ENCODE measurements around the gene PSEN1.

The PSEN1 gene

GRCh38 chr14:73221945-73222344 is 85.6 kb downstream of the PSEN1 start:
- no peak for DNase-seq

GRCh38 chr14:73223049-73223448 is 86.7 kb downstream of the PSEN1 start:
- no peak for DNase-seq

- DNase-seq, result no peak
These were observed 89.2 kb downstream of the PSEN1 start for GRCh38 chr14:73225496-73225895.

GRCh38 chr14:73227812-73228781 is 91.8 kb downstream of the PSEN1 start:
- DNase-seq, result no peak

- no peak for DNase-seq
These were observed 93.7 kb downstream of the PSEN1 start for GRCh38 chr14:73230051-73230450.

GRCh38 chr14:73231981-73232851 is 95.9 kb downstream of the PSEN1 start:
- DNase-seq, result no peak

GRCh38 chr14:73232984-73233383 is 96.7 kb downstream of the PSEN1 start:
- no peak for DNase-seq

GRCh38 chr14:73233564-73233963 is 97.3 kb downstream of the PSEN1 start:
- DNase-seq, result no peak

GRCh38 chr14:73234029-73234428 is 97.7 kb downstream of the PSEN1 start:
- no peak for DNase-seq

GRCh38 chr14:73234586-73235394 is 98.5 kb downstream of the PSEN1 start:
- DNase-seq, result no peak

- no peak for DNase-seq
These were observed 99.3 kb downstream of the PSEN1 start for GRCh38 chr14:73235531-73236155.

- DNase-seq, result no peak
These were observed 99.8 kb downstream of the PSEN1 start for GRCh38 chr14:73236157-73236556.

- no peak for DNase-seq
These were observed 100.5 kb downstream of the PSEN1 start for GRCh38 chr14:73236752-73237218.

GRCh38 chr14:73237219-73237785 is 101.0 kb downstream of the PSEN1 start, which contains the start of gene PAPLN:
Gene PAPLN (plus strand): TSS chr14:73237506. CDS start chr14:73239779, 2,273 bp downstream.
- no peak for DNase-seq

- no peak for DNase-seq
These were observed 101.6 kb downstream of the PSEN1 start for GRCh38 chr14:73237786-73238423.

GRCh38 chr14:73238424-73238852 is 102.1 kb downstream of the PSEN1 start:
- DNase-seq, result no peak

GRCh38 chr14:73238941-73239340 is 102.6 kb downstream of the PSEN1 start:
- no peak for DNase-seq

- DNase-seq, result no peak
These were observed 103.3 kb downstream of the PSEN1 start for GRCh38 chr14:73239393-73240241.

- DNase-seq, result no peak
These were observed 104.6 kb downstream of the PSEN1 start for GRCh38 chr14:73240816-73241480.
